HG03460 (cell line): ENCODE measurements around the gene METTL27.
"Not testable (repeated sequence)": the region's sequence is repeated elsewhere in the genome, so short reads cannot be mapped to it uniquely, and the experiment has no call there.

Source experiments
- ATAC-seq: cut with Tn5 transposase; IDR thresholded peaks from one replicate; pipeline ENCODE4 v1.9.1; 2021; ENCODE audit not compliant: unreplicated experiment

The METTL27 gene

DNA sequence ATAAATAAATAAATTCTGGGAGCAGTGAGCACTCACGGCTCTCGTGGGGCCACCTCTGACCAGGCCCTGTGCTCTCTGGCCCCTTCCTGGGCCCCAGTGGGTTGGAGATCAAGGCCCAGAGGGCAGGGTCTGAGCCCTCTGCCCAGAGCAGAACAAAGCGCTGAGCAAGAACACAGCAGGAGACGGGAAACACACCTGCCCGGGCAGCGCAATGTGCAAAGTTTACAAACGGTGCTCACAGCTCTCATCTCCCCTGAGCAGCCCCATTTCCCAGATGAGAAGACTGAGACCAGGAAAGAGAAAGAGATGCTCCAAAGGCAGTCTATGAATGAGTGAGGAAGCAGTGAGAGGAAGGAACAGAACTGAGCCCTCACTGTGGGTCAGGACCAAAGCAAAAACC lies 3.0 kb downstream of the METTL27 start:
- no peak for ATAC-seq

DNA sequence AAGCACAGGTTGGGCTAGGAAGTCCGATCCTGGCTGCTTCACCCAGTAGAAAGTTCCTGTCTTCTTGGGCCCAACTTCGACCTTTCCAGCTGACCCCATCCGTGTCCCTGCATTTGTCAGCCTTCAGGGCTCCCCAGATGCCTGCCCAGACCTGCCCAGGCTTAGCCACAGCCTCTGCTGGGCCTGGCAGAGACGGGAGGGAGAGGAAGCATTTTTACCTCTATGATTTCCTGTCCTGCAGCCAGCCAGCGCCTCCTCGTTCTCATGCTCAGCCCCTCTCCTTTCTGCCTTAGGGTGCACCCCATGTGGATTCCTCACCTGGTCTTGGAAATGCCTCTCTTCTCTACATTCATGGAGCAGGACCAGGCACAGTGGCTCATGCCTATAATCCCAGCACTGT lies 3.7 kb downstream of the METTL27 start:
- ATAC-seq = no peak

DNA sequence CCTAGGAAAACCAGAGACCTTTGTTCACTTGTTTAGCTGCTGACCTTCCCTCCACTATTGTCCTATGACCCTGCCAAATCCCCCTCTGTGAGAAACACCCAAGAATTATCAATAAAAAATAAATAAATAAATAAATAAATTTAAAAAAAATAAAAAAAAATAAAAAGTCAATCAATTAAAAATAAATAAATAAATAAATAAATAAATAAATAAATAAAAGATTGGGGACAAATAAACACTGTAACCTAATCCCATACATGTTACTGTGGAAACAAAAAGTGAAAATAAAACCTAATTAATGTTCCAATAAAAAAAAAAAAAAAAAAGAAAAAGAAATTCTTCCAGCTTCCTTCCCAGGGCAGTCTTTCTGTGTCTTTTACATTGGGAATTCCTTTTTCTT lies 5.1 kb downstream of the METTL27 start:
- ATAC-seq = not testable (repeated sequence)

DNA sequence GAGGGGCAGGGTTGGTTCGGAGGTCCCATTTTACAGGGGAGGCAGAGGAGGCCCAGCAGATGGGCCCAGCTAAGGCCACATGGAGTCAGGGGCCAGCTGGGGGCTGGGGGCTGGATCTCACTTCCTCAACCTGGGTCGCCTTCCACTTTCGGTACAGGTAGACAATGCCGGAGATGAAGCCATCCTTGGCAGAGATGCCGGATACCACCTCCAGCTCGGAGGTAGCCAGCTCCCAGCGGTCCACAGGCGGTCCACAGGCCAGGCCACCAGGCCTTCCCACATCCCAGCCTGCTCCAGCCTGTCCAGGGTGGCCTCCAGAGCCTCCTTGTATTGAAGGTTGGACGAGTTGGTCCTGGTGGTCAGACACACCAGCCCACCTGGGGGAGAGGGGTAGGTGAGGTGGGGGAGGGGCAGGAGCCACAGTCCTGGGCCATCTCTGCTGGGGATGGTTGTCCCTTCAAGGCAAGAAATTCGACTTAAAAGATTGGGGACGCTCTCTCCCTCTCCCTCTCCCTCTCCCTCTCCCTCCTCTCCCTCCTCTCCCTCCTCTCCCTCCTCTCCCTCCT lies 7.6 kb downstream of the METTL27 start:
- ATAC-seq = no peak

DNA sequence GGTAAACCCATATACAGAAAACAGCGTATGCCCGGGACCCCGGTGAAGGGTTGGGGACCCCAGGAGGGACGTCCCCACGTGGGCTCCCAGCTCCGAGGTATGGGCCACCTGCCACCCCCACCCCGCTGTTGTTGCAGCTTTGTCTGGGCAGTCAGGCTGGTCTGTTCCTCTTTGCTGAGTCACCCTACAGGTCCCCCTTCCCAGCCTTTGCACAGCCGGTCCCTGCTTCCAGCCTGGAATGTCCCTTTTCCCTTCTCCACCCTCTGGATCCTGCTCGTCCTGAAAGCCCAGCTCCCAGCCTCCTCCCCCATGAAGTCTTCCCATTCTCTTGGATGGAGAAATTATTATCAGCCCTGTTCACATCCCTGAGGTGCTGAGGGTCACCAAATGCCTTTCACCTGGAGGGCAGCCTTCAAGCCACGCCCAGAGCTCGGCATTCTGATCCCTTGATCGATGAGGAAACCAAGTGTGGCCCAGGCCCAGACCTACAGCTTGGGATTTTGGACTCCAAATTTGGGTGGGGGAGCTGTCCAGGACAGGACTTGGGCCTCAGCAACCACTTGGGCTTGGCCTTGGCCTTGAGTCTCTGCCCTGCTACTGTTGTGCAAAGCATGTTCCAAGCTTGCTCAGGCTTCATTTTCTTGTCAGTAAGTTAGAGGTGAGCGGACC lies 8.9 kb downstream of the METTL27 start:
- no peak for ATAC-seq

DNA sequence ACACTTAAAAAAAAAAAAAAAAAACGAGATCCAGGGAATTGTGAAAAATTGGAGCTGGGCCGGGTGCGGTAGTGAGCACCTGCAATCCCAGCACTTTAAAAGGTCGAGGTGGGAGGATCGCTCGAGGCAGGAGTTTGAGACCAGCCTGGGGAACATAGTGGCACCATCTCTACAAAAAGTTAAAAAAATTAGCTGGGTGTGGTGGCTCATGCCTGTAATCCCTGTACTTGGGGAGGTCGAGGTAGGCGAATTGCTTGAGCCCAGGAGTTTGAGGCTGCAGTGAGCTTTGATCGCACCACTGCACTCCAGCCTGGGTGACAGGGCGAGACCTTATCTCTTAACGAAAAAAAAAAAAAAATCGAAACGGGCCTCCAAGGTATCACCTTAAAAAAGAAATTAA lies 9.5 kb downstream of the METTL27 start:
- ATAC-seq = no peak

DNA sequence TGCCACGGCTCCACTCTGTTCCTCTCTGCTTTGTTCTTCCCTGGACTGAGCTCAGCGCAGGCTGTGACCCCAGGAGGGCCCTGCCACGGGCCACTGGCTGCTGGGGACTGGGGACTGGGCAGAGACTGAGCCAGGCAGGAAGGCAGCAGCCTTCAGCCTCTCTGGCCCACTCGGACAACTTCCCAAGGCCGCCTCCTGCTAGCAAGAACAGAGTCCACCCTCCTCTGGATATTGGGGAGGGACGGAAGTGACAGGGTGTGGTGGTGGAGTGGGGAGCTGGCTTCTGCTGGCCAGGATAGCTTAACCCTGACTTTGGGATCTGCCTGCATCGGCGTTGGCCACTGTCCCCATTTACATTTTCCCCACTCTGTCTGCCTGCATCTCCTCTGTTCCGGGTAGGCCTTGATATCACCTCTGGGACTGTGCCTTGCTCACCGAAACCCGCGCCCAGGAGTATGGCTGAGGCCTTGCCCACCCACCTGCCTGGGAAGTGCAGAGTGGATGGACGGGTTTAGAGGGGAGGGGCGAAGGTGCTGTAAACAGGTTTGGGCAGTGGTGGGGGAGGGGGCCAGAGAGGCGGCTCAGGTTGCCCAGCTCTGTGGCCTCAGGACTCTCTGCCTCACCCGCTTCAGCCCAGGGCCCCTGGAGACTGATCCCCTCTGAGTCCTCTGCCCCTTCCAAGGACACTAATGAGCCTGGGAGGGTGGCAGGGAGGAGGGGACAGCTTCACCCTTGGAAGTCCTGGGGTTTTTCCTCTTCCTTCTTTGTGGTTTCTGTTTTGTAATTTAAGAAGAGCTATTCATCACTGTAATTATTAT lies 10.3 kb downstream of the METTL27 start:
- ATAC-seq = no peak

DNA sequence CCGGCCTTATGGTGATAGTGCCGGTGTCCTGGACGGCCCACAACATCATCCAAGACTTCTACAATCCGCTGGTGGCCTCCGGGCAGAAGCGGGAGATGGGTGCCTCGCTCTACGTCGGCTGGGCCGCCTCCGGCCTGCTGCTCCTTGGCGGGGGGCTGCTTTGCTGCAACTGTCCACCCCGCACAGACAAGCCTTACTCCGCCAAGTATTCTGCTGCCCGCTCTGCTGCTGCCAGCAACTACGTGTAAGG lies 10.8 kb downstream of the METTL27 start:
- no peak for ATAC-seq

DNA sequence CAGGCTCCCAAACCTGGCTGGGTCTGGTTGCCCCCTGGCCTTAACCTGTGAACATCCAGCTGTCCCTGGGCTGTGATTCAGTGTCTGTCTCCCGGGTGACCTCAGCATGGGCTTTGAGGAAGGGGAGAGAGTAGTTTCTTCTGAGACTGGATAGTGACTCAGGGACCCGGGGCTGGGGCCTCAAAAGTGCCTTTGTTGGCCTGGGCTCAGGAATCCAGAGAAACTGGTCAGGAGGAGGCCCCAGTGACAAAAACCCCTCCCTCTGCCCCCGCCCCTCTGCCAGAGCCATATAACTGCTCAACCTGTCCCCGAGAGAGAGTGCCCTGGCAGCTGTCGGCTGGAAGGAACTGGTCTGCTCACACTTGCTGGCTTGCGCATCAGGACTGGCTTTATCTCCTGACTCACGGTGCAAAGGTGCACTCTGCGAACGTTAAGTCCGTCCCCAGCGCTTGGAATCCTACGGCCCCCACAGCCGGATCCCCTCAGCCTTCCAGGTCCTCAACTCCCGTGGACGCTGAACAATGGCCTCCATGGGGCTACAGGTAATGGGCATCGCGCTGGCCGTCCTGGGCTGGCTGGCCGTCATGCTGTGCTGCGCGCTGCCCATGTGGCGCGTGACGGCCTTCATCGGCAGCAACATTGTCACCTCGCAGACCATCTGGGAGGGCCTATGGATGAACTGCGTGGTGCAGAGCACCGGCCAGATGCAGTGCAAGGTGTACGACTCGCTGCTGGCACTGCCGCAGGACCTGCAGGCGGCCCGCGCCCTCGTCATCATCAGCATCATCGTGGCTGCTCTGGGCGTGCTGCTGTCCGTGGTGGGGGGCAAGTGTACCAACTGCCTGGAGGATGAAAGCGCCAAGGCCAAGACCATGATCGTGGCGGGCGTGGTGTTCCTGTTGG lies 11.4 kb downstream of the METTL27 start, which contains the start of gene CLDN4:
CLDN4 (plus strand) TSS at position 316 of the 903 bp plus-strand sequence; CDS start at position 522, 206 bp downstream.
- ATAC-seq = no peak

DNA sequence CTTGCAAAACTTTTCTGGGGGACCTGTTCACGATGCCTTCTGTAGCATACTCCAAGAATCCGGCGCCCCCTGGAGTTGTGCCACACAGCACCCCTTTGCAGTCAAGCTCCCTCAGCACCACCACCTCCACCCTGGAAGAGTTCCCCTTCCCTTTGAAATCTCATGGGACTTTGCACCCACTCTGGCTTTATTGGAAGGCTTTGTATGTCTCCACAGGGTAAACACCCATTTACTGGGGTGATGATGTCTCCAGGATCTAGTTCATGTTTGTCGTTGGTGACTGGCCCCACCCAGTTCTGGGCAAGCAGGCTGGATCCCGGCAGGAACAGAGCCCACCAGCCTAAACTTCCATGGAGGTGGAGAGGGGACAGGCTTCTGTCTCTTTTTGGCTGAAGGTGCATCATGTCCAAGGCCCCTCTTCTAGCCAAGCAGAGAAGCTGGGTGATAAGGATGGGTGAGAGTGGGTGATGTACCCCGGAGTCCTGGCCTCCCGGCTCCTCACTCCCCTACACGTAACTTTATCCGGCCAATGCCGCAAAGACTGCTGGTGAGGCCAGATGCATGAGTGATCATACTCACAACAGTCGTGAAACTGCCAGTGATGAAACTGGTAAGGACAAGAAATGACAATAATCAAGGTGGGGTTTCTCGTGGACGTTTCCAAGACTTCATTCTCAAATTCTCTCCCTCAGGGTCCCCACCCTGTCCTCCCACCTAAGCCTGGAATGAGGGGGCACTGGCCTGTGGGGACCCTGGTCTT lies 12.2 kb downstream of the METTL27 start:
- ATAC-seq = no peak

DNA sequence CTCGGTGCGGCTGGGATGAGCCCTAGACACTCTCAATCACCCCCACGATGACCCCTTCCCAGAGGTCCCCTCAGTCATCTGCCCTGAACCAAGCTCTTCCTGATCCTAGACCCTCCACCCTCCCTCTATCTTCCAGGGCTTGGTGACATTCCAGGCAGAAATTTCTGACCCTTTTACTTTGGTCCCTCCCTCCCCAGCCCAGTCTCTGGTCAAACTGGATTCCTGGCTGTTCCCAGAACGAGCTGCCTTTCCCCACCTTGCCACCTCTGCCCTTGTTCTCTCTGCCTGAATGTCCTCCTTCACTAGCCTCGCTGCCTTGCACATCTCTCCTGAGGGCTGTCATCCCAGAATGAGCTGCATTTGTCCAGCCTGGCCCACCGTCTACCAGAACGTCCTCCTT lies 12.8 kb downstream of the METTL27 start:
- no peak for ATAC-seq

DNA sequence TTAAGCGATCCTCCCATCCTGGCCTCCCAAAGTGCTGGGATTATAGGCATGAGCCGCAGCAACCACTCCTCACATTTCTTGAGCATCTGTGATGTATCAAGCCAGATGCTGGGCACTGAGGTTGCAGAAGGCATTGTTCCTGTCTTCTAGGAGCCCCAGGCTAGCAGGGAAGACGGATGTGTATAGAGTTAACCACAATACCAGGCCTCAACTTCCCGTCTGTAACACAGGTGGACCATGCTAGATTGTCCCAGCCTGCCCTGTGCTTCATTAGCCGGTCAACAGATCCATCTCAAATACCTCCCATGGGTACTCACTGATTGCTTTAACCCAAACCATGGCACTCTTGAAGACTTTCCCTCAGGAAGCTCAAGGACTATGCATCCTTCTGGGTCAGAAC lies 13.3 kb downstream of the METTL27 start:
- ATAC-seq = no peak

DNA sequence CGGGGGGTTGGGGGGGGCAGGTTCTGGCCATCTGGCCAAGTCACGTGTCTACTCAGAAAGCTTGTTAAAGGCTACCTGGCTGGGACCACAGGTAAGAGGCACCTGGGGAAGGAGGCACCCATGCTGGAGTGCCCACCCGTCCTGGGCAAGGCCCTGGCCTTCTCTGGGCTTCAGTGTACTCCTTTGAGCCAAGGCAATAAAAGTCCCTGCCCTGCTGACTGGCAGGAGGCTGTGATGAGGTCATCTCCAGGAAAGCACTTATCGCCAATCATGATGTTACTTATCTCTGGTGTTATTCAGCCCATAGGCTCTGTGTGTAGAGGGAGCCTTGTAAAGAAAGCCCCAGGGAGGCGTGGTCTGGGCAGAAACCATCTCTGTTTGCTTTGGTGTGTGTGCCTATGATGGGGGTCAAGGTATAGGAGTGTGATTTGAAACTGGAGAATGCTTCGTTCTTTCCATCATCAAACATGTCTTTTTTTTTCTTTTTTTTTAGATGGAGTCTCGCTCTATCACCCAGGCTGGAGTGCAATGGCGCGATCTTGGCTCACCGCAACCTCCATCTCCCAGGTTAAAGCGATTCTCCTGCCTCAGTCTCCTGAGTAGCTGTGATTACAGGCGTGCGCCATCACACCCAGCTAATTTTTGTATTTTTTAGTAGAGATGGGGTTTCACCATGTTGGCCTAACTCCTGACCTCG lies 14.1 kb downstream of the METTL27 start:
- no peak for ATAC-seq

DNA sequence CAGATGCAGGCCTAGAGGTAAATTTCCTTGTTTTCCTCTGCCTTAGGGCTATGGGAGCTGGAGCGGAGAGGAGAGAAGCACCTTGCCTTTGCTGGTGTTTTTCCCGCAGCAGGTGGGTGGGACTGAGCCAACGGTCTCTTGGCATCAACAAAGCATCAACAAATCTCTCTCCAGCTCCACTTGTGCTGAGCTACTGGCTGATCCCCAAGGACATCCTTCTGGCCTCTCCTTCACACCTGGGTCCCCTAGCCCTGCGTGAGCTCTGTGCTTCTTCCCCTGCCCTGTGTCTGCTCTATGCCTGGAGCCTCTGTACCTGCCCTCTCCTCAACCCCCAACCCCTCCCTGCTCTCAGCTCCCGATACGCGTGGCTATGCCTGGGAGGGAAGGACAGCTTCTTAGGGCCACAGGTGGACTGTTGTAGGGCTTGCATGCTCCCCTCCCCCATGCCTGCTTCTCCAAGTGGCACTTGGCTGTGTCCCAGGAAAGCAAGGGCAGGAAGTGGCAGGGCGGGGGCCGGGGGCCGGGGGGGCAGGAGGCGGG lies 14.7 kb downstream of the METTL27 start:
- ATAC-seq = no peak

DNA sequence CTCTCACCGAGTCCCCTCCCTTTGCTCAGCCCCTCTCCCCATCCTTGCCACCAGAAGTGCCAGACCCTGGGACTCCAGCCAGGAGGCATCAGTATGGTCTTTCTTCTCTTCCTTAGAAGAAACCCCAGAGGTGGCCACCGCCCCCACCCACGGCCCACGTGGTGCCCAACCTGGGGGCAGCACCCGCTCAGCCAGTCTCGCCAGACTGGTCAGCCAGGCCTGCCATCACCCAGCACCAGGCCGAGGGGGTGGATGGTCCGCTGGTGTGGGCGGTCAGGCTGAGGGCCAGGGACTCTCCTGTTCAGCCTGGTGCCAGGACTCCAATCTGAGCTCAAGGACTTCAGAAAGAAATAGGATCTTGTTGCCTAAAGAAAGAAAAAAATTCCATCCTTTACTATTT lies 17.3 kb downstream of the METTL27 start:
- no peak for ATAC-seq

DNA sequence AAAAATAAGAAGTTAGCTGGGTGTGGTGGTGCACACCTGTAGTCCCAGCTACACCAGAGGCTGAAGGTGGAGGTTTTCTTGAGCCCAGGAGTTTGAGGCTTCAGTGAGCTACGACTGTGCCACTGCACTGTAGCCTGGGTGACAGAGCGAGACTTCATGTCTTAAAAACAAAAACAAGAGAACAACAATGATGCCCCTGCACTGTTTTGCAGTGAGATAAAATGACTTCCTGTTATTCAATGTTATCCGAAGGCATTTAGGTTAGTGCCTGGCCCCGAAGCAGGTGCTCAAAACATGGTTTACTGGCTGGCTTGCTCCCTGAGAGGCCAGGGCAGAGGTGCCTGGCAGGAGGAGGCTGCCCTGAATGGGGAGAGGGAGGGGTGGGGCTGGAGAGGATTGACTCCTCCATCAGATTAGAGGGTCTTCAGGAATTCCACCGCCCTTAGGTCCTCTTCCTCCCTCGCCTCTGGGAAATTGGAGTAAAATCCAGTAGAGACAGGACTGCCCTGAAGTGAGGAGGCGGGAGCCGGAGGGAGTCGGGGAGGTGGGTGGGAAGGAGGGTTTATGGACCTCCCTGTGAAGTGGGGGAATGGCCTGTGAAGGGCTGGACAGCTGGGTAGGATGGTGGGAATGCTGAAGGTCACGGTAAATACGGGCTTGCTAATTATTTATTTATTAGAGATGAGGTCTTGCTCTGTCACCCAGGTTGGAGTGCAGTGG lies 18.3 kb downstream of the METTL27 start:
- ATAC-seq = no peak

DNA sequence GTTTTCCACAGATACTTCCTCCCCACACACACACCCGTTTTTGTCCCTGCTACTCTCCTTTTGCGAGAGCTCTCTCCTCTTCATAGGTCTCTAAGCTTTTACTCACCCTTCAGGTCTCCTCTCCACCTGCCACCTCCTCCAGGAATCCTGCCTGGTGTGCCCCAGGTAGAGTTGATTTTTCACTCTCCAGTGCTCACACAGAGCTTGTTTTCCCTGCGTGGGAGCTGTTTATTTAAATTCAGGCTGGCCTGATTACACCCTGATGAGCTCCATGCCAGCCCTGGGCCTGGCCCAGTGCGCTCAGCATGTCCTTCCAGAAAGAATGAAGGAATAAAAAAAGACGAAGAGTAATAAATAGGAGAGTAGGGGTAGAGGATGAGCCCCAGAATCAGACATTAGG lies 19.1 kb downstream of the METTL27 start:
- no peak for ATAC-seq

DNA sequence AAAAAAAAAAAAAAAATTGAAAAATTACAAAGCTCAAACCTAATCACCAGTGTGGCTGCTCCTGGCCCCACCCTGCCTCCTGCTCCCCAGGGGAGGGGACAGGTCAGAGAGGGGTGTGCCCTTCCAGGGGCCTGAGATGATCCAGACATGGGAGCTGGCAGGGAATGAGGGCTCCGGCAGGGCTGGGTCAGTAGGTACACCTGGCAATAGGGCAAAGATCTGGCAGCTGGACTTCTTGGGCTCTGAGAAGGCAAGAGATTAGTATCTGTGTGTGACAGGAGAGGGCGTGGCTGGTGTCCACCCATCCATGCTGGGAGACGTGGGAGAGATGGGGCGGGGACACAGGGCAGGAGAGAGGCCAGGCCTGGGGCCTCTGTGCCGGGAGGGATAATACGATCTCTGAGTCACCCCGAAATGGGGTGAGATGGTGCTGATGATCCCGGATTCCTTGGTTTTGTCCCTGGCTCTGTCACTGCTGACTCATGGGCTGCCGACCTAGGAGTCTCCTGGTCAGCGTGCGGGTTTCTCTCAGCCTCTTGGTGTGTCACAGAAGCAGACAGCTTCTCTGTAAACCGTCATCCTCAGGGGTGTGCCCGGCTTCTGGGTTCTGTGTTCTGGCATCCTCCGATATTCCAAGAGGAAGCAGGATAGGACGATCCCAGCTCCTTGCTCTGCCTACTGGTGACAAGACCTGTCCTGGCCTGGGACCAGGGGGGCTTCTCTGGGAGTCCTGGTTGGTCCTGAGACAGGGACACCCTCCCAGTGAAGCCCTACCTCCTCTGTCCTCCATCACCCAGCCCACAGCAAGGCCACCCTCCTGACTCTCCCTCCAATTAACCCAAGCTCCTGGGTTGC lies 19.8 kb downstream of the METTL27 start:
- ATAC-seq = no peak
